Measurements from ENCODE around the gene AATF.

Gene AATF

GRCh38 chr17:37086334-37086733, 137.6 kb downstream of the AATF start:
- H3K9me3 ChIP-seq (ENCODE audit: insufficient read depth, low read depth, low read length) = no peaks in the 10 kb centered on the region
- no peaks in the 10 kb centered on the region for H3K9me2 ChIP-seq (replicated peaks; ENCODE audit: low read depth, low read length)
- H3K4me1 ChIP-seq (ENCODE audit: insufficient read depth, low read length, poor library complexity, severe bottlenecking) = peaks cover 96% of the 10 kb centered on the region
- H2AFZ ChIP-seq (ENCODE audit: low read length) = no peak overlapping the region
- H3K27me3 ChIP-seq (ENCODE audit: insufficient read depth, low read length, poor library complexity, severe bottlenecking) = no peaks in the 10 kb centered on the region
- no peaks in the 10 kb centered on the region for H3K79me2 ChIP-seq (ENCODE audit: insufficient read depth, low read length)
- no peak overlapping the region for H3K9ac ChIP-seq (ENCODE audit: low read depth, low read length, poor library complexity, severe bottlenecking)
- peaks cover 17% of the 10 kb centered on the region for H3F3A ChIP-seq (ENCODE audit: low read depth)
- H3K36me3 ChIP-seq (ENCODE audit: insufficient read depth, low read length) = peaks cover 10% of the 10 kb centered on the region; the same call in 1 of the 2 replicates
- no peak for TF ChIP-seq CTCF (conservative IDR thresholded peaks at IDR 0.05; ENCODE audit: low read length)
- no peak for TF ChIP-seq EZH2phosphoT487 (IDR thresholded peaks at IDR 0.05; ENCODE audit: borderline replicate concordance)
- H4K20me1 ChIP-seq (ENCODE audit: insufficient read depth, low read length, poor library complexity, severe bottlenecking) = no peaks in the 10 kb centered on the region
- H3K4me2 ChIP-seq (ENCODE audit: low read depth, low read length, poor library complexity, severe bottlenecking) = peak overlapping the region; percentile 34
- H3K4me3 ChIP-seq (ENCODE audit: low read length, poor library complexity, severe bottlenecking) = no peak overlapping the region

GRCh38 chr17:37086948-37087347, 138.2 kb downstream of the AATF start:
- Histone ChIP-seq H3K79me2 (ENCODE audit: insufficient read depth, low read length) (no peaks in the 10 kb centered on the region; the same call in 1 of the 2 replicates), H3K9me2 (replicated peaks; ENCODE audit: low read depth, low read length) (no peaks in the 10 kb centered on the region), H3F3A (ENCODE audit: low read depth) (peaks cover 17% of the 10 kb centered on the region), H3K9ac (ENCODE audit: low read depth, low read length, poor library complexity, severe bottlenecking) (no peak overlapping the region), H3K27me3 (ENCODE audit: insufficient read depth, low read length, poor library complexity, severe bottlenecking) (no peaks in the 10 kb centered on the region), H3K36me3 (ENCODE audit: insufficient read depth, low read length) (peaks cover 10% of the 10 kb centered on the region; the same call in 1 of the 2 replicates), H2AFZ (ENCODE audit: low read length) (no peak overlapping the region), H4K20me1 (ENCODE audit: insufficient read depth, low read length, poor library complexity, severe bottlenecking) (no peaks in the 10 kb centered on the region), H3K4me1 (ENCODE audit: insufficient read depth, low read length, poor library complexity, severe bottlenecking) (peaks cover 96% of the 10 kb centered on the region), H3K4me2 (ENCODE audit: low read depth, low read length, poor library complexity, severe bottlenecking) (no peak overlapping the region), H3K9me3 (ENCODE audit: insufficient read depth, low read depth, low read length) (no peaks in the 10 kb centered on the region), H3K4me3 (ENCODE audit: low read length, poor library complexity, severe bottlenecking) (no peak overlapping the region)
- TF ChIP-seq EZH2phosphoT487 (IDR thresholded peaks at IDR 0.05; ENCODE audit: borderline replicate concordance) (no peak), CTCF (conservative IDR thresholded peaks at IDR 0.05; ENCODE audit: low read length) (no peak)

GRCh38 chr17:37087683-37088082, 138.9 kb downstream of the AATF start:
- H3K27me3 ChIP-seq (ENCODE audit: insufficient read depth, low read length, poor library complexity, severe bottlenecking) = no peaks in the 10 kb centered on the region
- H3K4me3 ChIP-seq (ENCODE audit: low read length, poor library complexity, severe bottlenecking) = no peak overlapping the region
- H3K4me1 ChIP-seq (ENCODE audit: insufficient read depth, low read length, poor library complexity, severe bottlenecking) = peaks cover 96% of the 10 kb centered on the region
- H3K9me2 ChIP-seq (replicated peaks; ENCODE audit: low read depth, low read length) = no peaks in the 10 kb centered on the region
- peak overlapping the region; percentile 80 for H3K4me2 ChIP-seq (ENCODE audit: low read depth, low read length, poor library complexity, severe bottlenecking)
- H3K79me2 ChIP-seq (ENCODE audit: insufficient read depth, low read length) = no peaks in the 10 kb centered on the region; the same call in 1 of the 2 replicates
- H4K20me1 ChIP-seq (ENCODE audit: insufficient read depth, low read length, poor library complexity, severe bottlenecking) = no peaks in the 10 kb centered on the region
- no peak for TF ChIP-seq EZH2phosphoT487 (IDR thresholded peaks at IDR 0.05; ENCODE audit: borderline replicate concordance)
- no peak for TF ChIP-seq CTCF (conservative IDR thresholded peaks at IDR 0.05; ENCODE audit: low read length)
- H3K9ac ChIP-seq (ENCODE audit: low read depth, low read length, poor library complexity, severe bottlenecking) = no peak overlapping the region
- no peaks in the 10 kb centered on the region for H3K9me3 ChIP-seq (ENCODE audit: insufficient read depth, low read depth, low read length)
- peaks cover 10% of the 10 kb centered on the region; the same call in 1 of the 2 replicates for H3K36me3 ChIP-seq (ENCODE audit: insufficient read depth, low read length)
- H3F3A ChIP-seq (ENCODE audit: low read depth) = peaks cover 17% of the 10 kb centered on the region
- H2AFZ ChIP-seq (ENCODE audit: low read length) = no peak overlapping the region

All from Loucy (cell line).